ENCODE data around the gene LHX2.
"Not testable (repeated sequence)": the region's sequence is repeated elsewhere in the genome, so short reads cannot be mapped to it uniquely, and the experiment has no call there.

LHX2 gene

GRCh38 chr9:123982535-123982934 is 29.0 kb upstream of the LHX2 start:
- no peak overlapping the region for H3K4me3 ChIP-seq (ENCODE audit: low read depth, low read length)
- no peaks in the 10 kb centered on the region for H3K36me3 ChIP-seq (ENCODE audit: control insufficient read depth, insufficient read depth, low read length)
- no peaks in the 10 kb centered on the region for H3K4me1 ChIP-seq (ENCODE audit: control insufficient read depth, insufficient read depth, low read length)
- peaks cover 55% of the 10 kb centered on the region for H3K27me3 ChIP-seq (ENCODE audit: control insufficient read depth, insufficient read depth, low read length)
- H3K9ac ChIP-seq (ENCODE audit: low read depth, low read length): no peak overlapping the region
- H3K9me3 ChIP-seq (ENCODE audit: control insufficient read depth, insufficient read depth, low read length): no peaks in the 10 kb centered on the region
- no peak overlapping the region for H3K27ac ChIP-seq (ENCODE audit: low read depth, low read length)

- peaks cover 60% of the 10 kb centered on the region for H3K27me3 ChIP-seq (ENCODE audit: control insufficient read depth, insufficient read depth, low read length)
- no peak overlapping the region for H3K4me3 ChIP-seq (ENCODE audit: low read depth, low read length)
- no peaks in the 10 kb centered on the region for H3K9me3 ChIP-seq (ENCODE audit: control insufficient read depth, insufficient read depth, low read length)
- no peaks in the 10 kb centered on the region for H3K36me3 ChIP-seq (ENCODE audit: control insufficient read depth, insufficient read depth, low read length)
- no peak overlapping the region for H3K27ac ChIP-seq (ENCODE audit: low read depth, low read length)
- no peak overlapping the region for H3K9ac ChIP-seq (ENCODE audit: low read depth, low read length)
- no peaks in the 10 kb centered on the region for H3K4me1 ChIP-seq (ENCODE audit: control insufficient read depth, insufficient read depth, low read length)
These were observed 28.5 kb upstream of the LHX2 start for GRCh38 chr9:123983047-123983446.

- Histone ChIP-seq H3K27ac (ENCODE audit: low read depth, low read length) (no peak overlapping the region), H3K27me3 (ENCODE audit: control insufficient read depth, insufficient read depth, low read length) (peaks cover 56% of the 10 kb centered on the region), H3K9me3 (ENCODE audit: control insufficient read depth, insufficient read depth, low read length) (no peaks in the 10 kb centered on the region), H3K36me3 (ENCODE audit: control insufficient read depth, insufficient read depth, low read length) (no peaks in the 10 kb centered on the region), H3K9ac (ENCODE audit: low read depth, low read length) (no peak overlapping the region), H3K4me3 (ENCODE audit: low read depth, low read length) (no peak overlapping the region), H3K4me1 (ENCODE audit: control insufficient read depth, insufficient read depth, low read length) (no peaks in the 10 kb centered on the region)
These were observed 26.8 kb upstream of the LHX2 start for GRCh38 chr9:123984802-123985201.

GRCh38 chr9:123985869-123986268 is 25.7 kb upstream of the LHX2 start:
- no peaks in the 10 kb centered on the region for H3K9me3 ChIP-seq (ENCODE audit: control insufficient read depth, insufficient read depth, low read length)
- H3K9ac ChIP-seq (ENCODE audit: low read depth, low read length): no peak overlapping the region
- no peaks in the 10 kb centered on the region for H3K4me1 ChIP-seq (ENCODE audit: control insufficient read depth, insufficient read depth, low read length)
- H3K4me3 ChIP-seq (ENCODE audit: low read depth, low read length): no peak overlapping the region
- peaks cover 56% of the 10 kb centered on the region for H3K27me3 ChIP-seq (ENCODE audit: control insufficient read depth, insufficient read depth, low read length)
- no peaks in the 10 kb centered on the region for H3K36me3 ChIP-seq (ENCODE audit: control insufficient read depth, insufficient read depth, low read length)
- H3K27ac ChIP-seq (ENCODE audit: low read depth, low read length): no peak overlapping the region

- no peak overlapping the region for H3K4me3 ChIP-seq (ENCODE audit: low read depth, low read length)
- H3K4me1 ChIP-seq (ENCODE audit: control insufficient read depth, insufficient read depth, low read length): no peaks in the 10 kb centered on the region
- no peaks in the 10 kb centered on the region for H3K9me3 ChIP-seq (ENCODE audit: control insufficient read depth, insufficient read depth, low read length)
- H3K27ac ChIP-seq (ENCODE audit: low read depth, low read length): no peak overlapping the region
- H3K36me3 ChIP-seq (ENCODE audit: control insufficient read depth, insufficient read depth, low read length): no peaks in the 10 kb centered on the region
- no peak overlapping the region for H3K9ac ChIP-seq (ENCODE audit: low read depth, low read length)
- peaks cover 51% of the 10 kb centered on the region for H3K27me3 ChIP-seq (ENCODE audit: control insufficient read depth, insufficient read depth, low read length)
These were observed 21.1 kb upstream of the LHX2 start for GRCh38 chr9:123990427-123990826.

- H3K4me1 ChIP-seq (ENCODE audit: control insufficient read depth, insufficient read depth, low read length); H3K4me3 ChIP-seq (ENCODE audit: low read depth, low read length); H3K9ac ChIP-seq (ENCODE audit: low read depth, low read length); H3K36me3 ChIP-seq (ENCODE audit: control insufficient read depth, insufficient read depth, low read length); H3K27ac ChIP-seq (ENCODE audit: low read depth, low read length); H3K9me3 ChIP-seq (ENCODE audit: control insufficient read depth, insufficient read depth, low read length): not testable (repeated sequence)
- H3K27me3 ChIP-seq (ENCODE audit: control insufficient read depth, insufficient read depth, low read length): peaks cover 60% of the 10 kb centered on the region
These were observed 18.9 kb upstream of the LHX2 start for GRCh38 chr9:123992679-123993078.

- Histone ChIP-seq H3K9ac (ENCODE audit: low read depth, low read length) (no peak overlapping the region), H3K9me3 (ENCODE audit: control insufficient read depth, insufficient read depth, low read length) (no peaks in the 10 kb centered on the region), H3K4me3 (ENCODE audit: low read depth, low read length) (no peak overlapping the region), H3K27ac (ENCODE audit: low read depth, low read length) (no peak overlapping the region), H3K4me1 (ENCODE audit: control insufficient read depth, insufficient read depth, low read length) (peaks cover 16% of the 10 kb centered on the region), H3K27me3 (ENCODE audit: control insufficient read depth, insufficient read depth, low read length) (peaks cover 80% of the 10 kb centered on the region), H3K36me3 (ENCODE audit: control insufficient read depth, insufficient read depth, low read length) (no peaks in the 10 kb centered on the region)
These were observed 14.7 kb upstream of the LHX2 start for GRCh38 chr9:123996731-123997421.

GRCh38 chr9:123997665-123998277 is 13.8 kb upstream of the LHX2 start:
- no peaks in the 10 kb centered on the region for H3K36me3 ChIP-seq (ENCODE audit: control insufficient read depth, insufficient read depth, low read length)
- H3K9me3 ChIP-seq (ENCODE audit: control insufficient read depth, insufficient read depth, low read length): no peaks in the 10 kb centered on the region
- H3K4me1 ChIP-seq (ENCODE audit: control insufficient read depth, insufficient read depth, low read length): peaks cover 16% of the 10 kb centered on the region
- H3K27ac ChIP-seq (ENCODE audit: low read depth, low read length): no peak overlapping the region
- no peak overlapping the region for H3K4me3 ChIP-seq (ENCODE audit: low read depth, low read length)
- H3K9ac ChIP-seq (ENCODE audit: low read depth, low read length): no peak overlapping the region
- peaks cover 89% of the 10 kb centered on the region for H3K27me3 ChIP-seq (ENCODE audit: control insufficient read depth, insufficient read depth, low read length)

- Histone ChIP-seq H3K27ac (ENCODE audit: low read depth, low read length) (no peak overlapping the region), H3K4me3 (ENCODE audit: low read depth, low read length) (peak overlapping the region; percentile 44; the same call in 1 of the 2 replicates), H3K9me3 (ENCODE audit: control insufficient read depth, insufficient read depth, low read length) (no peaks in the 10 kb centered on the region), H3K27me3 (ENCODE audit: control insufficient read depth, insufficient read depth, low read length) (peaks cover 95% of the 10 kb centered on the region), H3K36me3 (ENCODE audit: control insufficient read depth, insufficient read depth, low read length) (no peaks in the 10 kb centered on the region), H3K9ac (ENCODE audit: low read depth, low read length) (no peak overlapping the region), H3K4me1 (ENCODE audit: control insufficient read depth, insufficient read depth, low read length) (peaks cover 16% of the 10 kb centered on the region)
These were observed 13.2 kb upstream of the LHX2 start for GRCh38 chr9:123998278-123998925.

- H3K36me3 ChIP-seq (ENCODE audit: control insufficient read depth, insufficient read depth, low read length): no peaks in the 10 kb centered on the region
- peaks cover 96% of the 10 kb centered on the region for H3K27me3 ChIP-seq (ENCODE audit: control insufficient read depth, insufficient read depth, low read length)
- no peak overlapping the region for H3K9ac ChIP-seq (ENCODE audit: low read depth, low read length)
- H3K9me3 ChIP-seq (ENCODE audit: control insufficient read depth, insufficient read depth, low read length): no peaks in the 10 kb centered on the region
- peak overlapping the region; percentile 44 for H3K4me3 ChIP-seq (ENCODE audit: low read depth, low read length)
- peaks cover 18% of the 10 kb centered on the region for H3K4me1 ChIP-seq (ENCODE audit: control insufficient read depth, insufficient read depth, low read length)
- H3K27ac ChIP-seq (ENCODE audit: low read depth, low read length): no peak overlapping the region
These were observed 12.5 kb upstream of the LHX2 start for GRCh38 chr9:123998970-123999621.

GRCh38 chr9:123999661-124000060 is 11.9 kb upstream of the LHX2 start:
- peaks cover 24% of the 10 kb centered on the region for H3K4me1 ChIP-seq (ENCODE audit: control insufficient read depth, insufficient read depth, low read length)
- H3K4me3 ChIP-seq (ENCODE audit: low read depth, low read length): no peak overlapping the region
- H3K9me3 ChIP-seq (ENCODE audit: control insufficient read depth, insufficient read depth, low read length): no peaks in the 10 kb centered on the region
- no peak overlapping the region for H3K9ac ChIP-seq (ENCODE audit: low read depth, low read length)
- H3K27me3 ChIP-seq (ENCODE audit: control insufficient read depth, insufficient read depth, low read length): peaks cover 96% of the 10 kb centered on the region
- H3K27ac ChIP-seq (ENCODE audit: low read depth, low read length): no peak overlapping the region
- H3K36me3 ChIP-seq (ENCODE audit: control insufficient read depth, insufficient read depth, low read length): no peaks in the 10 kb centered on the region

Measured in HUES48 (cell line).